GM21515 (cell line): Measurements from ENCODE around the gene ZBTB8B.

Experiments
- ATAC-seq: cut with Tn5 transposase; IDR thresholded peaks from one replicate; pipeline ENCODE4 v1.9.1; 2021; ENCODE audit not compliant: unreplicated experiment

ZBTB8B gene

DNA sequence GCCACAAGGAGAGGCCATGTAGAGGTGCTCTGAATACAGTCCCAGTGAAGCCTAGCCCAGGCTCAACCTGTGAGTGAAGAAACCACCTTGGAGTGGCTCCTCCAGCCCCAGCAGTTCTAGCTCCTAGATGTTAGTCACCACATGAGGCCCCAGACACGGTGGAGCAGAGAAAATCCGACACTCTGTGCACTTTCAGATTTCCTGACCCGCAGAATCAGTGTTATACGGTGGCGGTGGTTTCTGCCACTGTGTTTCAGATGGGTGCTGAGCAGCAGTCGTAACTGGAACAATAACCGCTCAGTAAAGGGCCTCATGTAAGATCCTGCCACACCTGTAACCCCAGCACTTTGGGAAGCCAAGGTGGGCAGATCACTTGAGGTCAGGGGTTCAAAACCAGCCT, 38.3 kb downstream of the ZBTB8B start:
- ATAC-seq, result no peak

DNA sequence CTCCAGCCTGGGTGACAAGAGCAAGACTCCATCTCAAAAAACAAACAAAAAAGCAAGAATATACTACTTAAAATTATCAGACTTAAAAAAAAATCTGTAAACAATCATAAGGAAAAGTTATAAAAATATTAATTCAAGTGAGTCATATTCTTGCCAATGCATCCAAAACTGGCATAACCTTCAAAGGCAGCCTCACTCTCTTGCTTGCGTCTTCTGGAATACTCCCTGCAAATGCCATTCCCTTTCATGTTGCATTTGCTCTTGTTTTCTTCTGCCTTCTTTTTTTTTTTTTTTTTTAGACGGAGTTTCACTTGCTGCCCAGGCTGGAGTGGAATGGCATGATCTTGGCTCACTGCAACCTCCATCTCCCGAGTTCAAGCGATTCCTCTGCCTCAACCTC, 42.1 kb downstream of the ZBTB8B start:
- no peak for ATAC-seq

DNA sequence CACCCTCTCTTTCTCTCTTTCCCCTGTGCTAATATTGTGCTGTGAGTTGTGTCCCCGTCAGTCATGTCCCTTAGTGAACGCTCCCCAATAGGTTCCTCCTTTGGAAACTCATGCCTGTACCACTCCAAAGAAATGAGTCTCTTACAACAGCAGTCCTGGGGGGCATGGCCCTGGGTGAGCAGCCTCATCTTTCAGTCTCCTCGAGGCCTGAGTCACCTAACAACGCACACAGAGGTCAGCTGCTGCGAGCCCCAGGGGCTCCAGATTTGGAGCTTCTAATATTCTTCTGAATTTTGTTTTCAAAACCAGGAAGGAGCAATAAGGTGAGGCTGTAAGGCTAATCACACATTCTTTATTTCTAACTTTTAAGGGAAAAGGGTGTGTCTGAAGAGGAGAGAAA, 43.9 kb downstream of the ZBTB8B start:
- ATAC-seq, result no peak

DNA sequence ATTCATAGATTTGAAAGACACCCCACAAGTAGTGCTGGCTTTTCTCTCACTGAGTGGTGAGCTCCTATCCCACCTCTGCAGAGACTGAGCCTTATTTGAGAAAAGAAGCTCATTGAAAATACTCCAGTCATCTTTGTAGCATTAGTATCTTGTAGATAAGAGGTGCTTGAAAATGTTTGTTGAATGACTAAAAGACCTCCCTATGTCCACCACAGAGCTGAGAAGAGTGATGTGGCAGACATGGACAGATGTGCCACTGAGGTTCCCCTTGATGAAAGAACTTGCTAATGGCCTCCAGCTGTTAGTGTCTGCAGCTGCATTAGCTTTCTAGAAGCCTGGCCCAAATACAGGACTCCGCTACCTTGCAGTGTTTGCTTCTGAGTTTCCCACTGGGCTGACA, 45.1 kb downstream of the ZBTB8B start:
- no peak for ATAC-seq
